GM12873 (cell line): ENCODE measurements around the gene TMCO2.

Experiments
- CTCF ChIP-seq: IDR thresholded peaks from 2 replicates; pipeline ENCODE4 v1.5.1; 2012; ENCODE audit warnings: low read depth, mild to moderate bottlenecking, moderate library complexity, low read length, control low read depth; ENCODE audit not compliant: insufficient read depth; ENCODE audit errors: missing control alignments

TMCO2 gene

DNA sequence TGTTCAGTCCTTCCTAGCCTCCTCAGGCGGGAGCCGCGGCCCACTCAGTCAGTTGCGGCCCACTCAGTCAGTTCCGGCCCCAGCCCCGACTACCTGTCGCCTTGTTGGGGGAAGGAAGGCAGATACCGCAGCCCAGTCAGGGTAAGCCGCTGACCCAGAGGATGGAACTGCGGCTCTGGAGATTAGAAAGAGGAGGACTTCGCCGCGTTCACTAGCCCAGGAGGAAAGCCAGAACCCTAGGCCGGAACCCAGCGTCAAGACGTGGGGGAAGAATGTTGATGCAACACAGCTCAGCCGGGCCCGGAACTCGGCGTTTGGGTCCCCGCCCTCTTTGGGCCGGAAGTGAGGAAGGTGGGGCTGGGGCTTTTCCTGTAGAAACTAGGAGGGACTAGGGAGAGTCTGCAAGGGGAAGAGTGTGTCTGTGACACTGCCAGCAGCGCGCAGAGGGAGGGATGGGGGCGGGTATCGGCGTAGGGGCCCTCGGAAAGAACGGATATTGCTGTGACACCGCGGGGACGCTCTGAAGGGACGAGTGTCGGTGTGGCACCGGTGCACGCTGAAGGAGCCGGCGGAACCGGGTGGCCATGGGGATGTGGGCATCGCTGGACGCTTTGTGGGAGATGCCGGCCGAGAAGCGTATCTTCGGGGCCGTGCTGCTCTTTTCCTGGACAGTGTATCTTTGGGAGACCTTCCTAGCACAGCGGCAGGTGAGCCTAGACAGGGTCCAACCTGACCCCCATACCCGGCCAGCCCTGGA is 10.1 kb downstream of the TMCO2 start, which contains the start of gene ZMPSTE24:
TSS of gene ZMPSTE24 (plus strand) at position 549 of the 757 bp plus-strand sequence. CDS start at position 585, 36 bp downstream.
- no peak for TF ChIP-seq CTCF

- no peak for TF ChIP-seq CTCF
Measured at GRCh38 chr1:40258445-40258769, 10.7 kb downstream of the TMCO2 start.

GRCh38 chr1:40264354-40264781 is 16.6 kb downstream of the TMCO2 start:
- no peak for TF ChIP-seq CTCF

GRCh38 chr1:40265298-40265697 is 17.6 kb downstream of the TMCO2 start:
- TF ChIP-seq CTCF: no peak

GRCh38 chr1:40265919-40266318 is 18.2 kb downstream of the TMCO2 start:
- no peak for TF ChIP-seq CTCF

- no peak for TF ChIP-seq CTCF
Measured at GRCh38 chr1:40266786-40267535, 19.2 kb downstream of the TMCO2 start.

DNA sequence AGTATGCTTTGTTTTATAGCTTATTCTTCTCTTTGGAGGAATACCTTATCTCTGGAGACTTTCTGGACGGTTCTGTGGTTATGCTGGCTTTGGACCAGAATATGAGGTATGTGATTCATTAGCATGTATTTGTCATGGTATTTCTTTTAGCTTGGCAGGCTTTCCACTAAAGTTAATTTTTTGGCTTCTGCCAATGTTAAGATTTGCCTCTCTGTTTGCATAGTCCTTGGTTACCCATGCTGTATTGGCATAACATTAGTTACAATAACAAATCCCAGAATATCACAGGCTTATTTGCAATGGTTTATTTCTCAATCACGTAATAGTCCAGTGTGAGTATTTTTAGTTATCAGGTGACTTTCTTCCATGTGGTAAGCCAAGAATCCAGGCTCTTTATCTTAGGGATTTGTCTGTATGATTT is 20.0 kb downstream of the TMCO2 start:
- TF ChIP-seq CTCF: no peak
